Measurements from ENCODE around the gene CACNA1B. TPM values are rescaled to one million over a fixed set of nuclear protein-coding genes. Genes with fewer than 3 reads are reported as not detected.
"Not testable (repeated sequence)": the region's sequence is repeated elsewhere in the genome, so short reads cannot be mapped to it uniquely, and the experiment has no call there.

Gene CACNA1B
- total and polyA plus RNA-seq, 7 experiments from 2014 or later: 0.07 TPM; not detected in 6

- Mint-ChIP-seq H3K4me3 (no peak overlapping the region), H3K4me1 (no peaks in the 10 kb centered on the region), H3K27me3 (peaks cover 0 to 21% (median 5%) of the 10 kb centered on the region in 5 donors), H3K9me3 (peaks cover 0 to 3% (median 0%) of the 10 kb centered on the region in 11 donors), H3K27ac (no peak overlapping the region), H3K36me3 (no peaks in the 10 kb centered on the region)
- no peaks in the 10 kb centered on the region for H3K36me3 ChIP-seq (ENCODE audit: control insufficient read depth in 2 of 3, insufficient read depth in 3 of 3, low read length in 3 of 3)
- DNase-seq (no peak), ATAC-seq (no peak)
- ChIA-PET POLR2A (no interaction called here), CTCF (no interaction called here)
- no peak overlapping the region for H3K4me3 ChIP-seq (ENCODE audit: low read length)
- intact Hi-C loops (cut with micrococcal nuclease): loop anchor here in 1 of 2 donors (5.0 kb wide), 1 partner anchor 441 kb away; no protein-coding TSS in a partner anchor
- H3K4me1 ChIP-seq (ENCODE audit: control insufficient read depth in 2 of 2, insufficient read depth in 2 of 2, low read length in 2 of 2): no peaks in the 10 kb centered on the region
- no peaks in the 10 kb centered on the region for H3K27me3 ChIP-seq (ENCODE audit: control insufficient read depth in 2 of 2, insufficient read depth in 2 of 2, low read length in 2 of 2)
- no peaks in the 10 kb centered on the region for H3K9me3 ChIP-seq (ENCODE audit: control insufficient read depth in 2 of 3, low read length in 3 of 3)
- no peak overlapping the region for H3K27ac ChIP-seq (ENCODE audit: low read depth, low read length)
Observed at GRCh38 chr9:138112791-138113600, 235.4 kb downstream of the CACNA1B start.

- intact Hi-C loops (cut with micrococcal nuclease): loop anchor here in 1 of 2 donors (5.0 kb wide), 1 partner anchor 442 kb away; no protein-coding TSS in a partner anchor
- H3K9me3 Mint-ChIP-seq; H3K27ac ChIP-seq (ENCODE audit: low read depth, low read length); H3K4me1 ChIP-seq (ENCODE audit: control insufficient read depth in 2 of 2, insufficient read depth in 2 of 2, low read length in 2 of 2); H3K36me3 Mint-ChIP-seq; H3K4me3 ChIP-seq (ENCODE audit: low read length); H3K9me3 ChIP-seq (ENCODE audit: control insufficient read depth in 2 of 3, low read length in 3 of 3); POLR2A ChIA-PET; H3K27me3 ChIP-seq (ENCODE audit: control insufficient read depth in 2 of 2, insufficient read depth in 2 of 2, low read length in 2 of 2); H3K36me3 ChIP-seq (ENCODE audit: control insufficient read depth in 2 of 3, insufficient read depth in 3 of 3, low read length in 3 of 3); DNase-seq; H3K27ac Mint-ChIP-seq; H3K4me1 Mint-ChIP-seq; H3K4me3 Mint-ChIP-seq; ATAC-seq; CTCF ChIA-PET: not testable (repeated sequence)
- peaks cover 0 to 21% (median 5%) of the 10 kb centered on the region in 5 donors for H3K27me3 Mint-ChIP-seq
Observed at GRCh38 chr9:138113701-138114325, 236.2 kb downstream of the CACNA1B start.

GRCh38 chr9:138114501-138115245, 237.1 kb downstream of the CACNA1B start:
- ChIA-PET POLR2A (no interaction called here), CTCF (no interaction called here)
- Histone ChIP-seq H3K9me3 (ENCODE audit: control insufficient read depth in 2 of 3, low read length in 3 of 3) (no peaks in the 10 kb centered on the region), H3K27ac (ENCODE audit: low read depth, low read length) (no peak overlapping the region), H3K4me1 (ENCODE audit: control insufficient read depth in 2 of 2, insufficient read depth in 2 of 2, low read length in 2 of 2) (no peaks in the 10 kb centered on the region), H3K4me3 (ENCODE audit: low read length) (no peak overlapping the region), H3K27me3 (ENCODE audit: control insufficient read depth in 2 of 2, insufficient read depth in 2 of 2, low read length in 2 of 2) (no peaks in the 10 kb centered on the region), H3K36me3 (ENCODE audit: control insufficient read depth in 2 of 3, insufficient read depth in 3 of 3, low read length in 3 of 3) (no peaks in the 10 kb centered on the region)
- Mint-ChIP-seq H3K27me3 (peaks cover 0 to 24% (median 5%) of the 10 kb centered on the region in 5 donors), H3K4me3 (no peak overlapping the region), H3K4me1 (no peaks in the 10 kb centered on the region), H3K27ac (peak overlapping the region in 1 of 9 donors; percentile 20), H3K9me3 (peaks cover 0 to 3% (median 0%) of the 10 kb centered on the region in 11 donors), H3K36me3 (no peaks in the 10 kb centered on the region)
- no peak for ATAC-seq
- no peak for DNase-seq
- intact Hi-C loops (cut with micrococcal nuclease): loop anchor here in 1 of 2 donors (5.0 kb wide), 1 partner anchor 442 kb away; no protein-coding TSS in a partner anchor

- Mint-ChIP-seq H3K9me3 (peaks cover 0 to 3% (median 0%) of the 10 kb centered on the region in 11 donors), H3K27ac (no peak overlapping the region), H3K36me3 (no peaks in the 10 kb centered on the region), H3K27me3 (peaks cover 0 to 25% (median 5%) of the 10 kb centered on the region in 5 donors), H3K4me1 (no peaks in the 10 kb centered on the region), H3K4me3 (no peak overlapping the region)
- CTCF ChIA-PET: no interaction called here
- H3K4me1 ChIP-seq (ENCODE audit: control insufficient read depth in 2 of 2, insufficient read depth in 2 of 2, low read length in 2 of 2): no peaks in the 10 kb centered on the region
- H3K27me3 ChIP-seq (ENCODE audit: control insufficient read depth in 2 of 2, insufficient read depth in 2 of 2, low read length in 2 of 2): no peaks in the 10 kb centered on the region
- no peak for DNase-seq
- no peak overlapping the region for H3K27ac ChIP-seq (ENCODE audit: low read depth, low read length)
- ATAC-seq: no peak
- no peaks in the 10 kb centered on the region for H3K36me3 ChIP-seq (ENCODE audit: control insufficient read depth in 2 of 3, insufficient read depth in 3 of 3, low read length in 3 of 3)
- intact Hi-C loops (cut with micrococcal nuclease): no loop called here
- no peaks in the 10 kb centered on the region for H3K9me3 ChIP-seq (ENCODE audit: control insufficient read depth in 2 of 3, low read length in 3 of 3)
- POLR2A ChIA-PET: no interaction called here
- no peak overlapping the region for H3K4me3 ChIP-seq (ENCODE audit: low read length)
Observed at GRCh38 chr9:138115506-138115905, 237.9 kb downstream of the CACNA1B start.

GRCh38 chr9:138116521-138116920, 238.9 kb downstream of the CACNA1B start:
- H3K9me3 ChIP-seq (ENCODE audit: control insufficient read depth in 2 of 3, low read length in 3 of 3): no peaks in the 10 kb centered on the region
- H3K4me3 Mint-ChIP-seq: no peak overlapping the region
- H3K4me1 ChIP-seq (ENCODE audit: control insufficient read depth in 2 of 2, insufficient read depth in 2 of 2, low read length in 2 of 2): no peaks in the 10 kb centered on the region
- no peaks in the 10 kb centered on the region for H3K36me3 ChIP-seq (ENCODE audit: control insufficient read depth in 2 of 3, insufficient read depth in 3 of 3, low read length in 3 of 3)
- DNase-seq (no peak), ATAC-seq (no peak)
- intact Hi-C loops (cut with micrococcal nuclease): no loop called here
- peaks cover 0 to 25% (median 5%) of the 10 kb centered on the region in 5 donors for H3K27me3 Mint-ChIP-seq
- CTCF ChIA-PET: no interaction called here
- no peaks in the 10 kb centered on the region for H3K27me3 ChIP-seq (ENCODE audit: control insufficient read depth in 2 of 2, insufficient read depth in 2 of 2, low read length in 2 of 2)
- no peaks in the 10 kb centered on the region for H3K4me1 Mint-ChIP-seq
- H3K9me3 Mint-ChIP-seq: peaks cover 0 to 3% (median 0%) of the 10 kb centered on the region in 11 donors
- no peaks in the 10 kb centered on the region for H3K36me3 Mint-ChIP-seq
- POLR2A ChIA-PET: no interaction called here
- H3K27ac ChIP-seq (ENCODE audit: low read depth, low read length): no peak overlapping the region
- H3K4me3 ChIP-seq (ENCODE audit: low read length): no peak overlapping the region
- H3K27ac Mint-ChIP-seq: no peak overlapping the region

- no peaks in the 10 kb centered on the region for H3K4me1 Mint-ChIP-seq
- Histone ChIP-seq H3K27me3 (ENCODE audit: control insufficient read depth in 2 of 2, insufficient read depth in 2 of 2, low read length in 2 of 2) (no peaks in the 10 kb centered on the region), H3K9me3 (ENCODE audit: control insufficient read depth in 2 of 3, low read length in 3 of 3) (no peaks in the 10 kb centered on the region), H3K4me3 (ENCODE audit: low read length) (no peak overlapping the region), H3K36me3 (ENCODE audit: control insufficient read depth in 2 of 3, insufficient read depth in 3 of 3, low read length in 3 of 3) (no peaks in the 10 kb centered on the region), H3K27ac (ENCODE audit: low read depth, low read length) (no peak overlapping the region), H3K4me1 (ENCODE audit: control insufficient read depth in 2 of 2, insufficient read depth in 2 of 2, low read length in 2 of 2) (no peaks in the 10 kb centered on the region)
- H3K9me3 Mint-ChIP-seq: peaks cover 0 to 3% (median 0%) of the 10 kb centered on the region in 11 donors
- H3K4me3 Mint-ChIP-seq: no peak overlapping the region
- peaks cover 0 to 25% (median 5%) of the 10 kb centered on the region in 5 donors for H3K27me3 Mint-ChIP-seq
- no peak for DNase-seq
- intact Hi-C loops (cut with micrococcal nuclease): no loop called here
- ChIA-PET POLR2A (no interaction called here), CTCF (no interaction called here)
- no peak for ATAC-seq
- H3K27ac Mint-ChIP-seq: no peak overlapping the region
- no peaks in the 10 kb centered on the region for H3K36me3 Mint-ChIP-seq
Observed at GRCh38 chr9:138117101-138117750, 239.6 kb downstream of the CACNA1B start.

Data from naive thymus-derived CD4-positive, alpha-beta T cell (primary cell).